Measurements from ENCODE around the gene OPCML.

OPCML gene

GRCh38 chr11:133134314-133135173, 397.8 kb downstream of the OPCML start:
- no peak for DNase-seq (ENCODE audit: low read depth, low spot score)

GRCh38 chr11:133133606-133134005, 398.7 kb downstream of the OPCML start:
- DNase-seq (ENCODE audit: low read depth, low spot score): no peak

GRCh38 chr11:133133050-133133449, 399.3 kb downstream of the OPCML start:
- no peak for DNase-seq (ENCODE audit: low read depth, low spot score)

GRCh38 chr11:133127741-133128140, 404.6 kb downstream of the OPCML start:
- DNase-seq (ENCODE audit: low read depth, low spot score): no peak

GRCh38 chr11:133123796-133124195, 408.5 kb downstream of the OPCML start:
- no peak for DNase-seq (ENCODE audit: low read depth, low spot score)

GRCh38 chr11:133123366-133123765, 408.9 kb downstream of the OPCML start:
- no peak for DNase-seq (ENCODE audit: low read depth, low spot score)

- no peak for DNase-seq (ENCODE audit: low read depth, low spot score)
Measured at GRCh38 chr11:133122256-133122655, 410.0 kb downstream of the OPCML start.

- DNase-seq (ENCODE audit: low read depth, low spot score): no peak
Measured at GRCh38 chr11:133118563-133119268, 413.6 kb downstream of the OPCML start.

- no peak for DNase-seq (ENCODE audit: low read depth, low spot score)
Measured at GRCh38 chr11:133115099-133115498, 417.2 kb downstream of the OPCML start.

GRCh38 chr11:133107763-133108162, 424.5 kb downstream of the OPCML start:
- DNase-seq (ENCODE audit: low read depth, low spot score): no peak

GRCh38 chr11:133107136-133107535, 425.2 kb downstream of the OPCML start:
- DNase-seq (ENCODE audit: low read depth, low spot score): no peak

GRCh38 chr11:133106417-133106816, 425.9 kb downstream of the OPCML start:
- DNase-seq (ENCODE audit: low read depth, low spot score): no peak

- no peak for DNase-seq (ENCODE audit: low read depth, low spot score)
Measured at GRCh38 chr11:133104009-133104744, 428.1 kb downstream of the OPCML start.

- DNase-seq (ENCODE audit: low read depth, low spot score): no peak
Measured at GRCh38 chr11:133096981-133097380, 435.3 kb downstream of the OPCML start.

- DNase-seq (ENCODE audit: low read depth, low spot score): no peak
Measured at GRCh38 chr11:133086518-133086917, 445.8 kb downstream of the OPCML start.

- DNase-seq (ENCODE audit: low read depth, low spot score): no peak
Measured at GRCh38 chr11:133082841-133083488, 449.3 kb downstream of the OPCML start.

- DNase-seq (ENCODE audit: low read depth, low spot score): no peak
Measured at GRCh38 chr11:133082453-133082781, 449.9 kb downstream of the OPCML start.

- no peak for DNase-seq (ENCODE audit: low read depth, low spot score)
Measured at GRCh38 chr11:133081730-133082452, 450.4 kb downstream of the OPCML start.

GRCh38 chr11:133081020-133081419, 451.3 kb downstream of the OPCML start:
- no peak for DNase-seq (ENCODE audit: low read depth, low spot score)

GRCh38 chr11:133078591-133079404, 453.5 kb downstream of the OPCML start:
- no peak for DNase-seq (ENCODE audit: low read depth, low spot score)

Measured in brain pericyte (primary cell).